ENCODE measurements around the gene DHDDS.

- no peak for TF ChIP-seq POLR2A (IDR thresholded peaks at IDR 0.05)
- no peak for TF ChIP-seq CTCF (IDR thresholded peaks at IDR 0.05)
Observed at GRCh38 chr1:26438041-26438440, 5.9 kb downstream of the DHDDS start.
